NB4 (cell line): Measurements from ENCODE around the gene TAF5L.
"Not testable (repeated sequence)": the region's sequence is repeated elsewhere in the genome, so short reads cannot be mapped to it uniquely, and the experiment has no call there.

Experiments
- DNase-seq: peaks from one replicate; pipeline ENCODE4 v3.0.0; 2010; ENCODE audit warnings: low read depth
- H3K4me3 ChIP-seq: one replicate; pipeline ENCODE4 v1.5.1; 2011; ENCODE audit warnings: mild to moderate bottlenecking, low read depth, low read length, moderate library complexity
- CTCF ChIP-seq: IDR thresholded peaks from one replicate; pipeline ENCODE4 v1.5.1; 2012; ENCODE audit warnings: low read depth, low read length
- MAX ChIP-seq: IDR thresholded peaks from 2 replicates; pipeline ENCODE4 v1.6.1; 2011; ENCODE audit warnings: low read depth, low read length
- MYC ChIP-seq: IDR thresholded peaks from 2 replicates; pipeline ENCODE4 v1.6.1; 2011; ENCODE audit warnings: low read depth, low read length
- POLR2A ChIP-seq: IDR thresholded peaks from 2 replicates; pipeline ENCODE4 v1.6.1; 2011; ENCODE audit warnings: mild to moderate bottlenecking; ENCODE audit not compliant: insufficient read length; ENCODE audit errors: extremely low read depth

Gene TAF5L

GRCh38 chr1:229567109-229567868 is 58.6 kb downstream of the TAF5L start:
- TF ChIP-seq POLR2A (no peak), MYC (no peak), MAX (no peak), CTCF (no peak)
- peak; percentile 95 for DNase-seq

GRCh38 chr1:229563701-229564100 is 62.2 kb downstream of the TAF5L start:
- no peak for TF ChIP-seq MAX
- no peak overlapping the region for H3K4me3 ChIP-seq
- peak; percentile 41 for DNase-seq

More at GRCh38 chr1:229567109-229567868, 58.6 kb downstream of the TAF5L start:
- H3K4me3 ChIP-seq = no peak overlapping the region

- no peak overlapping the region for H3K4me3 ChIP-seq
- no peak for DNase-seq
- no peak for TF ChIP-seq MYC
Measured at GRCh38 chr1:229563241-229563640, 62.7 kb downstream of the TAF5L start.

GRCh38 chr1:229562686-229563085 is 63.2 kb downstream of the TAF5L start:
- no peak for DNase-seq
- H3K4me3 ChIP-seq = no peak overlapping the region
- no peak for TF ChIP-seq MAX
- no peak for TF ChIP-seq POLR2A
- no peak for TF ChIP-seq CTCF
- no peak for TF ChIP-seq MYC

- TF ChIP-seq MYC (no peak), POLR2A (no peak), MAX (no peak), CTCF (no peak)
- no peak overlapping the region for H3K4me3 ChIP-seq
- DNase-seq = no peak
Measured at GRCh38 chr1:229561141-229561540, 64.8 kb downstream of the TAF5L start.

- H3K4me3 ChIP-seq = peak overlapping the region; percentile 68
- not testable (repeated sequence) for DNase-seq
Measured at GRCh38 chr1:229560124-229560523, 65.8 kb downstream of the TAF5L start.

- peak overlapping the region; percentile 68 for H3K4me3 ChIP-seq
- DNase-seq = not testable (repeated sequence)
Measured at GRCh38 chr1:229559336-229559801, 66.6 kb downstream of the TAF5L start.
